NCI-H526 treated with DMSO at 0.1 percent for 48 hours (cell line): Measurements from ENCODE around the gene FANK1.
"Not testable (repeated sequence)": the region's sequence is repeated elsewhere in the genome, so short reads cannot be mapped to it uniquely, and the experiment has no call there.

Source experiments
- DNase-seq: peaks from one replicate; lab custom pipeline; 2025; lab: John Stamatoyannopoulos, UW

FANK1 gene

GRCh38 chr10:125928928-125929585 lies 32.7 kb downstream of the FANK1 start:
- DNase-seq: no peak

GRCh38 chr10:125929618-125930017 lies 33.3 kb downstream of the FANK1 start:
- DNase-seq: no peak

GRCh38 chr10:125933693-125934092 lies 37.3 kb downstream of the FANK1 start:
- no peak for DNase-seq

- no peak for DNase-seq
Observed at GRCh38 chr10:125936331-125936730, 40.0 kb downstream of the FANK1 start.

GRCh38 chr10:125940515-125940914 lies 44.2 kb downstream of the FANK1 start:
- no peak for DNase-seq

GRCh38 chr10:125951290-125951689 lies 54.9 kb downstream of the FANK1 start:
- no peak for DNase-seq

- DNase-seq: no peak
Observed at GRCh38 chr10:125953778-125954385, 57.5 kb downstream of the FANK1 start.

- no peak for DNase-seq
Observed at GRCh38 chr10:125955766-125956165, 59.4 kb downstream of the FANK1 start.

- no peak for DNase-seq
Observed at GRCh38 chr10:125961743-125962142, 65.4 kb downstream of the FANK1 start.

- DNase-seq: no peak
Observed at GRCh38 chr10:125962200-125962599, 65.8 kb downstream of the FANK1 start.

GRCh38 chr10:125964558-125964957 lies 68.2 kb downstream of the FANK1 start:
- DNase-seq: no peak

- no peak for DNase-seq
Observed at GRCh38 chr10:125967533-125967932, 71.2 kb downstream of the FANK1 start.

GRCh38 chr10:125970077-125970630 lies 73.8 kb downstream of the FANK1 start:
- not testable (repeated sequence) for DNase-seq

- DNase-seq: no peak
Observed at GRCh38 chr10:125976960-125977605, 80.7 kb downstream of the FANK1 start.

GRCh38 chr10:125979976-125980375 lies 83.6 kb downstream of the FANK1 start:
- no peak for DNase-seq

GRCh38 chr10:125980521-125981035 lies 84.2 kb downstream of the FANK1 start:
- no peak for DNase-seq

- DNase-seq: no peak
Observed at GRCh38 chr10:125982260-125982948, 86.0 kb downstream of the FANK1 start.

- DNase-seq: no peak
Observed at GRCh38 chr10:125983161-125983560, 86.8 kb downstream of the FANK1 start.

GRCh38 chr10:125983656-125984055 lies 87.3 kb downstream of the FANK1 start:
- no peak for DNase-seq

- no peak for DNase-seq
Observed at GRCh38 chr10:125984346-125984745, 88.0 kb downstream of the FANK1 start.

- no peak for DNase-seq
Observed at GRCh38 chr10:125984865-125985495, 88.6 kb downstream of the FANK1 start.
